Activated CD8-positive, alpha-beta memory T cell treated with anti-CD3 and anti-CD28 coated beads, Interleukin-2, amount 50 U/mL, for 1 hour (primary cell): ENCODE measurements around the gene HAUS3.

ENCODE experiments used
- DNase-seq: peaks from one replicate; pipeline ENCODE4 v3.0.0-alpha.2; 2020; ENCODE audit errors: extremely low read depth

The HAUS3 gene

DNA sequence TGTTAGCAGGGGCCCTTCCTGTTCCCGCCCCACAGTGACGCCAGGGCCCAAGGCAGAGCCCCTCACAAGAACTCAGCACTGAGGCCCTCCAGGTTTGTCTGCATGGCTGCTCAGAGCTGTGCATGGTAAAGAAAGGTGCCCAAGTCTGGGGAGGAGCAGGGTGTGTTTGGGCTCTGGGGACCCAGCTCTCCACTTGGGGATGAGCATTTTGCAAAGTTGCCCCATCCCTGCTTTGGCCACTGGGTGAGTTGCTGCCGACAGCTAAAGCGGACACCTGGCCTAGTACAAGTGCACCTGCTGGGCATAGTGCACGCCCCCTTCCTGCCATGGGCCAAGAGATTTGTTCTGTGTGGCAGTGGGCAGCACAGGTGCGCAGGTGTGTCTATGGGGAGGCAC is 22.0 kb upstream of the HAUS3 start:
- DNase-seq = no peak

- no peak for DNase-seq
Measured at GRCh38 chr4:2262944-2263250, 21.0 kb upstream of the HAUS3 start.

GRCh38 chr4:2262145-2262943 is 20.4 kb upstream of the HAUS3 start:
- peak; percentile 93 for DNase-seq

DNA sequence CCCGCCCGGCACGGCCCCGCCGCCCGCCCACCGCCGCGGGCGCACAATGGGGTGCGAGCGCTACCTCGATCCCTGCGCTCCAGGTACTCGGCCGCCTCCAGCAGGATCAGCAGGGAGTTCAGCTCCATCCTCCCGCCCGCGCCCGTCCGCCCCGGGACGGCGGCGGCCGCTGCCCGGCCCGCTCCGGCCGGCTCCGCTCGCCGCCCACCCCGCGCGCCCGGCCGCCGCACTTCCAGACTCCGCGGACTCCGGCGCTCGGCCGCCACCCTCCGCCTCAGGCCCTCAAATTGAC is 19.9 kb upstream of the HAUS3 start, which contains the start of gene MXD4:
Gene MXD4 (minus strand): TSS at position 257 of the 292 bp plus-strand sequence. CDS start 129 bp downstream, at position 128.
- DNase-seq = no peak

GRCh38 chr4:2261110-2261852 is 19.4 kb upstream of the HAUS3 start:
- DNase-seq = no peak

GRCh38 chr4:2260344-2261109 is 18.6 kb upstream of the HAUS3 start:
- DNase-seq = no peak

DNA sequence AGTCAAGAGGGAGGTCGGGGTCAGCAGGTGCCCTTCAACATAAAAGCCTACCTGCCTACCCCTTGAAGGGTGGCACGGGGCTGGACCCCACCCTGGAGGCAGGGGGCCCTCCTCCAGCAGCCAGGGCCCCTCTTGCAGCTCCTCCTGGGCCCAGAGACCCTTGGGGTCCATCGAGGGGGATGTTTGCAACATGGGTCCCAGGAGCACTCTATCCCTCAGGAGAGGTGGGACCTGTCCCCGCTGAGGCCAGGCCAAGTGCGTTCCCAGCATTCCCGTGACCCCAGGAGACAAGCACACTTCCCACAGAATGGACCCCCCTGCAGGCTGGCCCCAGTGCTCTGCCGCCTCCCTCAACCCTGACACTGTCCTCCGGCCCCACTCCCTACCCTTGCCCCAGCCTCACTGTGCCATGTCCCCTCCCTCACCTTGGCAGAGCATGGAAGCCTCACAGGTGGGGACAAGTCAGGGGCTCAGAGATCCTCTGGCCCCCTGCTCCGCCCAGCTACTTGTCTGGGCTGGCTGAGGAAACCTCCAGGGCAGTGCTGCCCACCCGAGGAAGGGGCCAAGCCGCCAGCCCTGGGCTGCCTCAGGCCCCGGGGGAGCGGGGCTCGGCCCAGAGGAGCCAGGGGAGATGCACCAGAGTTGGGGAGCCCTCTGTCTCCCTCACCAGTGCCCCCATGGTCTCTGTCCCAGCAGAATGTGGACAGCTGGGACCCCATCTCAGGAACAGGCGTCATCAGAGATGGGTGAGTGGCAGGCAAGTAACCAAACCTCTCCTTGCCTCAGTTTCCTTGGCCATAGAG is 17.8 kb upstream of the HAUS3 start:
- no peak for DNase-seq

DNA sequence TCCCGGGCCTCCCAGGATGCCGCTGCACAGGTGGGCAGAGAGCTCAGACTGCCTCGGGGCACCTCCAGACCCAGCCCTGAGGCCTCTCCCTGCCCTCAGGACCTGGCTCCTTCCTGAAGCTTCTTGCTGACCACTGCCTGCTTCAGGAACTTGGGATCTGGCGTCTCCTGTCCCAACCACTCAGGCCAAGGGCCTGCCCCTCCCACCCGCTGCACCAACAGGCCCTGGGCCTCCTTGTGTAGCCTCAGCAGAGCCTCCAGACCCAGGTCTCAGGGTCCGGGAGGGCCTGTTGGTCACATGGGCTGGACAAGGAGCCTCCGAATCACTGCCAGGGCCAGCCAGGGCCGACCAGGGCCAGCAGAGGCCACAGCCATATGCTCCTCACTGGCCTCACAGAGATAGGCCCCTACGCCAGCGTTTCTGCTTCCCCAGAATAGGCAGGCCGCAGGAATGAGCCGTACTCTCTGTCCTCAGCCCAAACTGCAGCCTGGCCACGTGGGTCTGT is 17.2 kb upstream of the HAUS3 start:
- no peak for DNase-seq

GRCh38 chr4:2258091-2259035 is 16.4 kb upstream of the HAUS3 start:
- no peak for DNase-seq

DNA sequence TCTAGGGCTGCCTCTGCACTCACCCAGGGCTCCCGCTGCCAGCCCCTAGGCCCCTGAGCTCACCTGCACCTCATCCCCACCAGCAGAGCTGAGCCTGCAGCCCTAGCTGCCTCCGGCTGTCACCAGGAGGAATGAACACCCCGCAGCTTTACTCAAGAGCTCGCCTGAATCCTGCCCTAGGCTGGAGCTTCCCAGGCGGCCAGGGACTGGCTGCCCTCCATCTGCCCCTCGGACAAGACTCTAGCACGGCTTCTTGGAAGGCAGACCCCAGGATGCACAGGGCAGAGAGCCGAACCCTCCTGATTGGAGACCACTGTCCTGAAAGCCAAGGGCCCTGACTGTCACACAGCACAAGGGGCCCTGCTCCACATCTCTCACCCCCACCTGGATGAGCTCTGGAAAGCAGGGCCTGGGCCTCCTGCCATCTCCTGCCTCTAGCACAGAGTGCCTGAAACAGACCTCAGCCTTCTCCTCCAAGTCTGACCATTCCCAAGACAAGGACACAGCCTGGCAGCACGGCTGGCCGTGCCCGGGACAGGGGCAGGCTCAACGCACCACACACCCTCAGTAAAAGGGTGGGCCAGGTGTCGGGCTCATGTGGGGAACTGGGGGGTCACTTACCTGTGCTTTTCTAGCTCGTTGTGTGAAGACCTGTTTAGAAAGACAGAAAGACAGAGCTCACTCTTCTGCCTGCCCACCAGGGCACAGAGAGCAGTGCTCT is 15.6 kb upstream of the HAUS3 start:
- no peak for DNase-seq

DNA sequence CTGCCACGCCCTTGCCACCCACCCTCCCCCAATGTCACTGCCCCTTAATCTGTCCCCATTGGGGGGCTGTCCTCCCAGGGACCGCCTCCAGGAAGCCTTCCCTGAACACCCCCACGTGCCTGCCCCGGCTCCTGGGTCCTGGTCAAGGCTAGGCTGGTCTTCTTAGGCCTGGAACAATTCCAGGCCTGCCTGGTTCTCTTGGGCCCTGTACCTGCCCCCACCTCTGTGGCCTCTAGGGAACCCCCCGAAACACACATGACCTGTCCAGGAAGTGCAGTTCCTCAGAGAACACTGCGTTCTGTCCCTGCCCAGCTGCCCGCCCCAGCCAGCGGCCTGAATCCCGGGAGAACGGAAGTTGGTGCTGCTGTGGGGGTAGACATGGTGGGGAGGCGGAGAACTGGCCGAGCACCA is 14.9 kb upstream of the HAUS3 start:
- DNase-seq = no peak

DNA sequence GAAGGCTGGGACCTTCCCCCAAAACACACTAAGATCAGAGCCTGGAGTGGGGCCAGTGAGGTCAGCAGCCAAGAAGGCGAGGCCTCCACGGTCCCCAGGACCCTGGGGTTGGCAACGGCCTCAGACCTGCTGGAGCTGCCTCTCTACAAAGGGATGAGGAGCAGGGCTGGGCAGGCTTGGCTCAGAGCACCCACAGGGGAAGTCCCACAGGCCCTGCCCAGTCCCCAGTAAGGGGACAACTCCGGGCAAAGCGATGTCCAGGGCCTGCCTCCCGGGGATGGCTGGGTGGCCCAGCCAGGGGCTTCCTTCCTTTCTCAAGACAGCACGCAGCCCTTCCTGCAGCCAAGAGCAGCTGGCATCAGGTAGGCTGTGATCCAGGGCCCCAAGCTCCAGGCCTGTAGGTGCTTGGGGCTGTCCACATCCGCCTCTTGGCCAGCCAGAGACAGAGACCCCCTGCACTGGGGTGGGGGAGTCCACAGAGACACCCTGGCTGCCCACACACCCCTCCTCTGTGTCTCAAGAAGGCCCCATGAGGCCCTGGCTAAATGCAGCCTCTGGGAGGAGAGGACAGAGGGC is 14.3 kb upstream of the HAUS3 start:
- DNase-seq = no peak

- no peak for DNase-seq
Measured at GRCh38 chr4:2255501-2256155, 13.7 kb upstream of the HAUS3 start.

DNA sequence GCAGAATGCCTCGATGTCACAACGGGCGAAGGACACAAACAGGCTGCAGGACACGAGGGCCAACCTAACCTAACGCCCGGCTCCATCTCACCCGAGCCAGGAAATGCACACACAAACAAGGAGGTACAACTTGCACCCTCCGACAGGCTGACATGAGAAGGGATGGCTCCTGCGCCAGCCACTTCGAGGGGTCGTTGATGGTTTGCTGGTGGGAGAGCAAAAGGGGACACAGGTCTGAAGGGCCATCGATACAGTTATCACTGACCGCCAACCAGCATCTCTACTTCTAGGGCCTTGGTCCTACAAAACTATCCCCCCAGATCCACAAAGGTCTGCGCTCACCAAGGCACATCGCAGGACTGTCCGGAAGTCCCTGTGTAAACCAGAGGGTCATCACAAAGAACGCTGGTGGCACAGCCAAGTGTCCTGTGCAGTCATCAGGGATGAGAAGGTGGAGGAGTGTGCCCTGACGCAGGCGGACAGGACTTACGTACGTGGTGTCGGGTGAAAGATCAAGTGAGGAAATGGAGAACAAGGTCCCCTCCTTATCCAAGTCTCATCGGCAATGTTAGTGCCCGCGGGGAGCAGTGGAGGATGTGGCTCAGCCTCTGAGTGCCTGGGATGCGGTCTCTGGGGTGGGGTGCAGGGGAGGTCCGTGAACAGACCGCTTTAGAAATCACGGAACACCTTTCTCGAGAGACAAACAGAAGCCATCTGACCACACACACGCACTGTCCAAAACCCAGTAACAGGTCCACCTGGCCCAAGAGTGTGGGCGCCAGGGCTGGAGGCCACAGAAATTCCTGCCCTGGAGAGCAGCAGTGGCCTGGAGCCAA is 13.0 kb upstream of the HAUS3 start:
- no peak for DNase-seq

- DNase-seq = no peak
Measured at GRCh38 chr4:2253160-2254084, 11.5 kb upstream of the HAUS3 start.

GRCh38 chr4:2252530-2253091 is 10.7 kb upstream of the HAUS3 start:
- no peak for DNase-seq
